ENCODE measurements around the gene ARPC4.

ARPC4 gene

DNA sequence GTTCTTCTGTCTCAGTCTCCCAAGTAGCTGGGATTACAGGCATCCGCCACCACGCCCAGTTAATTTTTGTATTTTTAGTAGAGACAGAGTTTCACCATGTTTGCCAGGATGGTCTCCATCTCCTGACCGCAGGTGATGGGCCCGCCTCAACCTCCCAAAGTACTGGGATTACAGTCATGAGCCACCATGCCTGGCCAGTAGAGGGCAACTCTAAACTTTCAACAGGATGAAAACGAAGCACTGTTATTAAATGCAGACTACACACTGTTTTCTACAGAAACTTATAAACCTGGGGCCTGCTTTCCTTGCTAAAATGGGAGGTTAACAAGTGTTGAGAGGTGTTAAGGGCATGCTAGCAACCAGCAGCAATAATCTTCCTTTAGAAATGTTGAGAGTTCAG is 7.6 kb downstream of the ARPC4 start:
- H3K4me3 ChIP-seq (ENCODE audit: low read depth, low read length) = no peak overlapping the region
- no peaks in the 10 kb centered on the region for H3K4me1 ChIP-seq (ENCODE audit: control insufficient read depth, insufficient read depth, low read length)
- no peaks in the 10 kb centered on the region for H3K27me3 ChIP-seq (ENCODE audit: control insufficient read depth, insufficient read depth, low read length)
- H3K9me3 ChIP-seq (ENCODE audit: control insufficient read depth, insufficient read depth, low read length) = no peaks in the 10 kb centered on the region
- H3K9ac ChIP-seq (ENCODE audit: low read depth, low read length) = no peak overlapping the region
- peaks cover 52% of the 10 kb centered on the region for H3K36me3 ChIP-seq (ENCODE audit: control insufficient read depth, insufficient read depth, low read length)

DNA sequence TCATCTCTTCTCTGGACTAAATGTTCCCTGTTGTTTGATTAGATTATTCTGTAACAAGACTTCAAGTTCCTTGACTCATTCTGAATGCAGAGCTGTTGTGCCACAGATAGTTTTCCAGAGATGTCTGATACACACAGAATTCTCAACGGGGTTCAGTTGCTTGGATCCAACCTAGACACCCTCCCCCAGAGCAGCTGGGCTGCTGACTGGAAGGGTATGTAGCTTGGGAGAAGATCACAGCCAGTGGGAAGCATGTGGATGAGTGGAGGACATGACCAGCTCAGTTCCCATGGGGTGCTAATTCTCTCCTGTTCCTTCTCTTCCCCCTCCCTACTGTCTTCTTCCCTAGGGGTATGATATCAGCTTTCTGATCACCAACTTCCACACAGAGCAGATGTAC is 10.6 kb downstream of the ARPC4 start:
- H3K4me3 ChIP-seq (ENCODE audit: low read depth, low read length) = no peak overlapping the region
- H3K9ac ChIP-seq (ENCODE audit: low read depth, low read length) = no peak overlapping the region
- peaks cover 58% of the 10 kb centered on the region for H3K36me3 ChIP-seq (ENCODE audit: control insufficient read depth, insufficient read depth, low read length)
- H3K27me3 ChIP-seq (ENCODE audit: control insufficient read depth, insufficient read depth, low read length) = no peaks in the 10 kb centered on the region
- H3K4me1 ChIP-seq (ENCODE audit: control insufficient read depth, insufficient read depth, low read length) = no peaks in the 10 kb centered on the region
- no peaks in the 10 kb centered on the region for H3K9me3 ChIP-seq (ENCODE audit: control insufficient read depth, insufficient read depth, low read length)

DNA sequence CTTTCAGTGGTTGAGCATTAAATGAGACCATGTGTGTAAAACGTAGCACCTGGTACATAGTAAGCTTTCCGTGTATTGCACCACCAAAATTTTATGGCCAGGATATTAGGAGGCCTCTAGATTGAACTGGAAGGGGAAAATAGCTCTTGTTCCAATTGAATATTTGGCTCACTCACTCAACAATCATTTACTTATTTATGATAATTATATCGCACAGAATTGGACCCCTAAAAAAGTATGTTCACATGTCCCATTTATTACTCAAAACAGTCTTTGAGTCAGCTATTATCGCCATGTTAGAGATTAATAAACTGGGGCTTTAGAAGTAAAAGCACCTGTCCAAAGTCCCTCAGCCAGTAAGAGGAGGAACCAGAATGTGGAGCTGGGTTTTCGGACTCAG is 12.1 kb downstream of the ARPC4 start:
- no peaks in the 10 kb centered on the region for H3K27me3 ChIP-seq (ENCODE audit: control insufficient read depth, insufficient read depth, low read length)
- peaks cover 52% of the 10 kb centered on the region for H3K36me3 ChIP-seq (ENCODE audit: control insufficient read depth, insufficient read depth, low read length)
- H3K4me1 ChIP-seq (ENCODE audit: control insufficient read depth, insufficient read depth, low read length) = peaks cover 4% of the 10 kb centered on the region

DNA sequence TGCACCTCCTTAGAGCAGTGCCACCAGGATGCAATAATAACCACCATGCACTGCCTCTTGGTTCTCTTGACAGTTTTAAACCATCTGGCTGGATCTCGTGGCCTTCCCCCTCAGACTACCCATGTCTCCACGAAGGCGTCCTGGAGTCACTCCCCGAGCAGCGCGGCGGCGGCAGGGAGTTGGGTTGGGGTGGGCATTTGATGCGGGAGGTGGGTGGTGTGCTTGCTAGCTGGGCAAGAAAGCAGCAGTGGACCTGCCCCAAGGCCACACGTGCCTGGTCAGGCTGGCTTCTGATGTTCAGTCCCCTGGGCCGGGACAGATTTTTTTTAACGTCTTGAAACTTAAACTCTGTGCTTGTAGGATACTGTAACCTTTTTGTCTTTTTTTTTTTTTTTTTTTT is 13.3 kb downstream of the ARPC4 start:
- Histone ChIP-seq H3K36me3 (ENCODE audit: control insufficient read depth, insufficient read depth, low read length) (peaks cover 43% of the 10 kb centered on the region), H3K4me3 (ENCODE audit: low read depth, low read length) (no peak overlapping the region), H3K27me3 (ENCODE audit: control insufficient read depth, insufficient read depth, low read length) (peaks cover 7% of the 10 kb centered on the region), H3K9ac (ENCODE audit: low read depth, low read length) (no peak overlapping the region), H3K9me3 (ENCODE audit: control insufficient read depth, insufficient read depth, low read length) (no peaks in the 10 kb centered on the region), H3K4me1 (ENCODE audit: control insufficient read depth, insufficient read depth, low read length) (peaks cover 8% of the 10 kb centered on the region)

More for the DNA sequence above, 12.1 kb downstream of the ARPC4 start:
- Histone ChIP-seq H3K9me3 (ENCODE audit: control insufficient read depth, insufficient read depth, low read length) (no peaks in the 10 kb centered on the region), H3K9ac (ENCODE audit: low read depth, low read length) (no peak overlapping the region), H3K4me3 (ENCODE audit: low read depth, low read length) (no peak overlapping the region)

DNA sequence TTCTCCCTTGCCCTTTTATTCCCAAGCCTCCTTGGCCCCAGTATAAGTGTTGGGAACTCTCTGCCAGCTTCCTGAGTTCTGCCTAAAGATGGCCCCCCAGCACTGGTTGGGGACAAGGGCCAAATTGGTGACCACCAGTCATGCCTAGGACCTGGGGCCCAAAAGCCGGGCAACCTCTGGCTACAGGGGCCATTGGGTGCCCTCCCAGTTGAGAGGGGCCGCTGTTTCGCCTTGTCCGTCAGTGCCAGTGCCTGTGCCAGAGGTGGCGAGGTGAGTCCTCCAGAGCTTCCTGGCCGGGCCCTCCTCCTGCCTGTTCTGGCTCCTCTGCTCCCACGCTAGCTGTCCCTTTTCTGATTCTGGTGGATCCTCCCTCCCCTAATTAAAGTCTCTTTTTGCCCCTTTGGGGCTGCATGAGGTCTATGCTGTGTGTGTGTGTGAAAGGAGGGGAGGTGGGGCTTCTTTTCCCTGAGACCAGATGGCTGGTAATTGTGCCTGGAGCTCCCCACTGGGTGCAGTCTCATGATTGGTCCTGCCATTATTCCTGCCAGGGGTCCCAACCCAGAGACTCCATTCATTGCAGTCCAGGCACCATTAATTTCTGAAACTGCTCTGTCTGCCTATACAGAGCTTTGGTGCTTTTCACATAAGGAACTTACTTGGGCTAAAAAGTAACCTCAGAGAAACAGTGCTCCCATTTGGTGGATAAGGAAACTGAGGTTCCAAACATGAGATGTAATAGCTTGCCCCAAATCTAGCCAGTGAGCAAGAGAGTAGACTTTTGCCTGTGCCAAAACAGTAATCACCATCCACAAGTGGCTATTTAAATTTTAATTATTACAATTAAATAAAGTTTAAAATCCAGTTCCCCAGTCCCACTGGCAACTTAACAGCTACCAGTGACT is 14.1 kb downstream of the ARPC4 start:
- H3K9ac ChIP-seq (ENCODE audit: low read depth, low read length) = no peak overlapping the region
- H3K27me3 ChIP-seq (ENCODE audit: control insufficient read depth, insufficient read depth, low read length) = peaks cover 14% of the 10 kb centered on the region
- H3K4me3 ChIP-seq (ENCODE audit: low read depth, low read length) = no peak overlapping the region
- H3K36me3 ChIP-seq (ENCODE audit: control insufficient read depth, insufficient read depth, low read length) = peaks cover 36% of the 10 kb centered on the region
- peaks cover 8% of the 10 kb centered on the region for H3K4me1 ChIP-seq (ENCODE audit: control insufficient read depth, insufficient read depth, low read length)
- no peaks in the 10 kb centered on the region for H3K9me3 ChIP-seq (ENCODE audit: control insufficient read depth, insufficient read depth, low read length)

DNA sequence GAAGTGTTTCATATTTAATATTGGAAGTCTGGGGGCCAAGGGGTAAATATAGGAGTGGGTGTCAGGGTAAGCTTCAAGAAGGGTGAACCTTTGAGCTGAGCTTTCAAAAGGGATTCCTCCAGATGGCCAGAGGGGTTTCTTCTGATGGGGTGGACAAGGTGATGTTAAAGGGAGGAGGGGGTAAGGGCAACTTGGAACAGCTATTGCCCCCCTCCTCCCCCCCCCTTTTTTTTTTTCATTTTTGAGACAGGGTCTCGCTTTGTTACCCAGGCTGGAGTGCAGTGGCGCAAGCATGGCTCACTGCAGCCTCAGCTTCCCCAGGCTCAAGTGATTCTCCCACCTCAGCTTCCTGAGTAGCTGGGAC is 15.1 kb downstream of the ARPC4 start:
- peaks cover 36% of the 10 kb centered on the region for H3K36me3 ChIP-seq (ENCODE audit: control insufficient read depth, insufficient read depth, low read length)
- H3K4me3 ChIP-seq (ENCODE audit: low read depth, low read length) = no peak overlapping the region
- H3K27me3 ChIP-seq (ENCODE audit: control insufficient read depth, insufficient read depth, low read length) = peaks cover 14% of the 10 kb centered on the region
- peaks cover 8% of the 10 kb centered on the region for H3K4me1 ChIP-seq (ENCODE audit: control insufficient read depth, insufficient read depth, low read length)
- H3K9ac ChIP-seq (ENCODE audit: low read depth, low read length) = no peak overlapping the region
- H3K9me3 ChIP-seq (ENCODE audit: control insufficient read depth, insufficient read depth, low read length) = no peaks in the 10 kb centered on the region

DNA sequence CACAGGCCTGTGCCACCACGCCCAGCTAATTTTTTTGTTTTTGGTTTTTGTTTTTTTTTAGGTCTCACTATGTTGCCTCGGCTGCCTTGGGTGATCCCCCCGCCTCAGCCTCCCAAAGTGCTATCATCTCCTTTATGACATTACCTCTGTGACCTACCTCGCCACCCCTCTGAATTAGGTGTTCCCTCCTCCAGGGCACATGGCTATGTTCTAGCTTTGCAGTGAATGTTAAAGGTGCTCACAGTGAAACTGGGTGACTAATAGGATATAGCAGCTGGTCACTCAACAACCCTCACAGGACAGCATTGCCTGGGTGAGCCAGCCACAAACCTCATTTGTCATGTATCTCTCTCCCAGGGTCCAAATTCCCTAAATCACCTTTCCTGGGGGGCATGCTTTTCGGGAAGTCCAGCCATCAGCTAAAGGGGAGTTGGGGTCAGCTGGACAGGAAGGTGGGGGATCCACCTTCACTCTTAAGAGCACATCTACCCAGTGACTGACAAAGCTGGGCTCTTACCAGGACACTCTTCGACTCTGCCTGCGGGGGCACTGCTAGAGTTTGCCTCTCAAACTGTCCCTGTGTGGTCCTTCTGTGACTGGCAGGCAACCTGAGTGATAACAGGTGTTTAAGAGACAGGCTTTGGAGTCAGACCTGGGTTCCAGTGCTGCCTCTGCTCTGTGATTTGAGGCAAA is 15.6 kb downstream of the ARPC4 start:
- Histone ChIP-seq H3K4me3 (ENCODE audit: low read depth, low read length) (no peak overlapping the region), H3K9me3 (ENCODE audit: control insufficient read depth, insufficient read depth, low read length) (no peaks in the 10 kb centered on the region), H3K9ac (ENCODE audit: low read depth, low read length) (no peak overlapping the region), H3K4me1 (ENCODE audit: control insufficient read depth, insufficient read depth, low read length) (peaks cover 8% of the 10 kb centered on the region), H3K36me3 (ENCODE audit: control insufficient read depth, insufficient read depth, low read length) (peaks cover 31% of the 10 kb centered on the region), H3K27me3 (ENCODE audit: control insufficient read depth, insufficient read depth, low read length) (peaks cover 14% of the 10 kb centered on the region)

DNA sequence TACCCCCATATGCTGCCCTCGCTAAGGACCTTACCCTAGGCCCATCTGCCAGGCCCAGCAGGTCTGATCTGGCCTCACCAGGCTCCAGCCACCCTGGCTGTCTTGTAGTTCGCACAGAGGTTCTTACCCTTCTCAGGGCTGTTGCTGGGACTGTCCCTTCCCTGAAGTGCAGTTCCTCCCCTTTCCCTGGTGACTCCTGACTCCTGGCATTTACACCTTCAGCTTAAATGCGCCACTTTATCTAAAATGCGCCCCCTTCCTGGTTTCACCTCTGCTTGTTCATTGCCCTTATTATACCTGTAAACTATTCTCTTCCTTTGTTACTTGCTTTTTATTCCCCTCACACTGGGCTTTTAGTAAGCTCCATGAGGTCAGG is 16.3 kb downstream of the ARPC4 start:
- H3K4me1 ChIP-seq (ENCODE audit: control insufficient read depth, insufficient read depth, low read length) = peaks cover 8% of the 10 kb centered on the region
- peaks cover 14% of the 10 kb centered on the region for H3K27me3 ChIP-seq (ENCODE audit: control insufficient read depth, insufficient read depth, low read length)
- peak overlapping the region; percentile 53 for H3K4me3 ChIP-seq (ENCODE audit: low read depth, low read length)
- H3K9ac ChIP-seq (ENCODE audit: low read depth, low read length) = peak overlapping the region; percentile 0
- H3K9me3 ChIP-seq (ENCODE audit: control insufficient read depth, insufficient read depth, low read length) = no peaks in the 10 kb centered on the region
- H3K36me3 ChIP-seq (ENCODE audit: control insufficient read depth, insufficient read depth, low read length) = peaks cover 24% of the 10 kb centered on the region

DNA sequence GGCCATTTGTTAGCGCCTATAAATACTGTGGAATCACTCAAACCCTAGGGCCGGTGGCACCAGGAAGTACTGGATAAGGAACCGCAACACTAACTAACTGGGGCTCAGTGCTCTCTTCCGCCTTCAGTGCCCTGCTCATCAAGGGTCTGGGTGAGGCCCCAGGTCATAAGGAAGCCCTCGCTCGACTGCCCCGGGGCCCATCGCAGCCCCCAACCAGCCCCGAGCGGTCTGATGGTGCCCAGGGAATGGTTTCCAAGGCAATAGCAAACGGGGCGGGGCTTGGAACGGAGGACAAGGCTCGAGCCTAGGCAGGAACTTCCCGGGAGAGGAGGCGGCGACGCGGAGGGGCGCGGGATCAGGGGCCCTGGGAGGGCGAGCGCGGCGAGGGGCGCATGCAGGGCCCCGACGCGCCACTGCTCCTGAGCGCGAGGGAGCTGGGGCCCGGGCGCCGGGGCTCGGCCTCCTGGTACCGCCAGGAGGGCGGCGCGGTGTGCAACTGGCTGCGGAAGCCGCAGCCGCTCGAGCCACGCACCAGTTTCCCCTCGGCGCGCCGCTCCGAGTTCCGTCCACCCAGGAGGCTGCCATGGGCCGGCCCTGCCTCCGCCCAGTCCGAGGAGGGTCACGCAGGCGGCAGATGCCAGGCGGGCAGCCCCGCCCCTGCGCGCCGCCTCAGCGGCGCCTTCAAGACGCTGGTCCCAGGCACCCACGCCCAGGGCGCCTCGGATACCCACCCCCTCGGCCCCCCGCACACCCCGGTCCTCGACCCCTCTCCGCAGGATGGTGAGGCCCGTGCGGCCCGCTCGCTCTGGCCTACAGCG is 16.9 kb downstream of the ARPC4 start, which contains the start of gene TTLL3:
TSS of gene TTLL3 (plus strand) at position 648 of the 818 bp plus-strand sequence. CDS start 400 bp downstream, outside the sequence.
- Histone ChIP-seq H3K9me3 (ENCODE audit: control insufficient read depth, insufficient read depth, low read length) (no peaks in the 10 kb centered on the region), H3K4me3 (ENCODE audit: low read depth, low read length) (peak within 1 kb of the TSS; percentile 53), H3K9ac (ENCODE audit: low read depth, low read length) (peak within 1 kb of the TSS; percentile 0), H3K27me3 (ENCODE audit: control insufficient read depth, insufficient read depth, low read length) (peaks cover 14% of the 10 kb centered on the region), H3K36me3 (ENCODE audit: control insufficient read depth, insufficient read depth, low read length) (peaks cover 18% of the 10 kb centered on the region), H3K4me1 (ENCODE audit: control insufficient read depth, insufficient read depth, low read length) (peaks cover 8% of the 10 kb centered on the region)

DNA sequence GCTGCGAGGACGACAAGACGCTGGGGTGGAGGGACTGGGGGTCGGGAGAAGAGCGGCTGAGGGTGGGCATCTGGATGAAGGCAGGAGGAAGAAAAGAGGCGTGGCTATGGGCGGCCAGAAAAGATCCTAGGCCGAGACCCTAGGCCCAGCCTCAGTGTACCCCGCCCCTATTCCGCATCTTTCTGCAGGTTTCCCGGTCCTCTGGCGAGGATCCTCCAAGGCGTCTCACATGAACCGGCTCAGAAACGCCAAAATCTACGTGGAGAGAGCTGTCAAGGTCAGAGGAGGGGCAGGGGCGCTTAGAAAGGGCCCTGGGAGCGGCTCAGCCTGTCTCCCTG is 17.5 kb downstream of the ARPC4 start:
- H3K36me3 ChIP-seq (ENCODE audit: control insufficient read depth, insufficient read depth, low read length) = peaks cover 13% of the 10 kb centered on the region
- peak overlapping the region; percentile 53 for H3K4me3 ChIP-seq (ENCODE audit: low read depth, low read length)
- peaks cover 8% of the 10 kb centered on the region for H3K4me1 ChIP-seq (ENCODE audit: control insufficient read depth, insufficient read depth, low read length)
- no peaks in the 10 kb centered on the region for H3K9me3 ChIP-seq (ENCODE audit: control insufficient read depth, insufficient read depth, low read length)
- H3K9ac ChIP-seq (ENCODE audit: low read depth, low read length) = no peak overlapping the region
- peaks cover 14% of the 10 kb centered on the region for H3K27me3 ChIP-seq (ENCODE audit: control insufficient read depth, insufficient read depth, low read length)

DNA sequence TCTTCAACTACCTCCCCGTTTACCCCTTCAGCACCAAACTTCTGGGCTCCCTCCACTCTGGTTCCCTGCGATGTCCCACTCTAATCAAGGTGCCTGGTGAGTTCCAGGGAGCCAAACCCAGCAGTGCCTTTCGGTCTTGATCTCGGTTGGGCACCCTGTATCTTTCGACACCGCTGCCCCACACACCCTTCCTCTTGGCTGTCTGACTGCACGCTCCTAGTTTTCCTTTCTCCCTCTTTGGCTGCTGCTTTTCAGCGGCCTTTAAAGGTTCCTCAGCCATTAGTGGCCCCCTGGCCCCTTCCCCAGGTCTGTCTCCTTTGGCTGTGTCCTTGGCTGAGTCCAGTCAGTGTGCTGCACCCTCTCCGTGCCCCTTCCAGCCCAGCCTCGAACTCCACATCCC is 18.0 kb downstream of the ARPC4 start:
- H3K4me3 ChIP-seq (ENCODE audit: low read depth, low read length) = peak overlapping the region; percentile 53
- H3K9me3 ChIP-seq (ENCODE audit: control insufficient read depth, insufficient read depth, low read length) = no peaks in the 10 kb centered on the region
- H3K4me1 ChIP-seq (ENCODE audit: control insufficient read depth, insufficient read depth, low read length) = peaks cover 8% of the 10 kb centered on the region
- peaks cover 14% of the 10 kb centered on the region for H3K27me3 ChIP-seq (ENCODE audit: control insufficient read depth, insufficient read depth, low read length)
- no peak overlapping the region for H3K9ac ChIP-seq (ENCODE audit: low read depth, low read length)
- peaks cover 10% of the 10 kb centered on the region for H3K36me3 ChIP-seq (ENCODE audit: control insufficient read depth, insufficient read depth, low read length)
